ENCODE data around the gene AKT3.

Gene AKT3

DNA sequence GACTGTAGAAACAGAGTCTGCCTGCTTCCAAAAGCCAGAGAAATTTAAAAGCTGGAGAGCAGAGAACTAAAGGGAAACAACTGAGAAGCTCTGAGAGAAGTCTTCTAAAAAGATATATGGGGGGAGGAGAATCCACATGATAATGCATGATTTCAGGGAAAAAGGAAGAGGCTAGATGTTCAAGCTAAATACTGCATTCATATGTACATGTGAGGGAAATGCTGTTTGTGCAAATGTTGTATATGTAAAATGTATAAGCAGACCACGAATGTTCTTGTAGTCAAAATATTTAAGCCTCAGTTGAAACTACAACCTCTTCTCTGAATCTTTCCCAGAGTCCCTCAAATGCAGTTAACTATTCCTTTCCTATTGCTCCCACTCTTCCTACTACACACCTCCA lies 79.2 kb downstream of the AKT3 start:
- Mint-ChIP-seq H3K36me3 (ENCODE audit: low read depth) (peaks cover 26% of the 10 kb centered on the region), H3K4me3 (no peak overlapping the region), H3K4me1 (no peaks in the 10 kb centered on the region), H3K9me3 (peaks cover 23% of the 10 kb centered on the region), H3K27ac (no peak overlapping the region), H3K27me3 (ENCODE audit: low read depth, poor library complexity) (no peaks in the 10 kb centered on the region)
- TF ChIP-seq CTCF (IDR thresholded peaks at IDR 0.05) = no peak
- DNase-seq = no peak

GRCh38 chr1:243765676-243766075 lies 84.4 kb downstream of the AKT3 start:
- Mint-ChIP-seq H3K36me3 (ENCODE audit: low read depth) (no peaks in the 10 kb centered on the region), H3K4me1 (no peaks in the 10 kb centered on the region), H3K4me3 (no peak overlapping the region), H3K27me3 (ENCODE audit: low read depth, poor library complexity) (no peaks in the 10 kb centered on the region), H3K9me3 (no peaks in the 10 kb centered on the region), H3K27ac (no peak overlapping the region)
- no peak for DNase-seq
- no peak for TF ChIP-seq CTCF (IDR thresholded peaks at IDR 0.05)

- Mint-ChIP-seq H3K4me3 (no peak overlapping the region), H3K4me1 (no peaks in the 10 kb centered on the region), H3K27me3 (ENCODE audit: low read depth, poor library complexity) (no peaks in the 10 kb centered on the region), H3K9me3 (no peaks in the 10 kb centered on the region), H3K27ac (no peak overlapping the region), H3K36me3 (ENCODE audit: low read depth) (no peaks in the 10 kb centered on the region)
- TF ChIP-seq CTCF (IDR thresholded peaks at IDR 0.05) = no peak
- no peak for DNase-seq
Observed at GRCh38 chr1:243763806-243764205, 86.2 kb downstream of the AKT3 start.

GRCh38 chr1:243758647-243759046 lies 91.4 kb downstream of the AKT3 start:
- Mint-ChIP-seq H3K27ac (no peak overlapping the region), H3K36me3 (ENCODE audit: low read depth) (no peaks in the 10 kb centered on the region), H3K27me3 (ENCODE audit: low read depth, poor library complexity) (peaks cover 2% of the 10 kb centered on the region), H3K9me3 (no peaks in the 10 kb centered on the region), H3K4me1 (no peaks in the 10 kb centered on the region), H3K4me3 (no peak overlapping the region)
- DNase-seq = no peak
- no peak for TF ChIP-seq CTCF (IDR thresholded peaks at IDR 0.05)

DNA sequence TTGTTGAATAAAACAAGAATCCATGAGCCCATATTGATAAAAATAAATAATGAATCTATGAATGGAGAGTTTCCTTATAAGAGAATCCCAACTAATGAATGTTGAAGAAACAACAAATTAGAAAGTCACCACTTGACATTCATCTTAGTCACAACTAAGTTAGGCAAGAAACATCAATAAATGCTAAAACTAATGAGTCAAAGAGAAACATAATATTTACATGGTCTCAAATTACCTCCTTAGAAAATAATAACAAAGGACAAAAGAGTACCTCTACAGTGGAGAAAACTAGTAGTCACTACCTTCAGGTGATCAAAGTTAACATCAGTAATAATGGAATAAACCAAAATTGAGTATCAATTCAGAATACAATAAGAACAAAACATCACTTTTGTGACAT lies 93.5 kb downstream of the AKT3 start:
- TF ChIP-seq CTCF (IDR thresholded peaks at IDR 0.05) = no peak
- no peaks in the 10 kb centered on the region for H3K9me3 Mint-ChIP-seq
- H3K4me3 Mint-ChIP-seq = no peak overlapping the region
- peaks cover 2% of the 10 kb centered on the region for H3K4me1 Mint-ChIP-seq
- no peak for DNase-seq
- H3K36me3 Mint-ChIP-seq (ENCODE audit: low read depth) = no peaks in the 10 kb centered on the region
- no peak overlapping the region for H3K27ac Mint-ChIP-seq
- peaks cover 2% of the 10 kb centered on the region for H3K27me3 Mint-ChIP-seq (ENCODE audit: low read depth, poor library complexity)

DNA sequence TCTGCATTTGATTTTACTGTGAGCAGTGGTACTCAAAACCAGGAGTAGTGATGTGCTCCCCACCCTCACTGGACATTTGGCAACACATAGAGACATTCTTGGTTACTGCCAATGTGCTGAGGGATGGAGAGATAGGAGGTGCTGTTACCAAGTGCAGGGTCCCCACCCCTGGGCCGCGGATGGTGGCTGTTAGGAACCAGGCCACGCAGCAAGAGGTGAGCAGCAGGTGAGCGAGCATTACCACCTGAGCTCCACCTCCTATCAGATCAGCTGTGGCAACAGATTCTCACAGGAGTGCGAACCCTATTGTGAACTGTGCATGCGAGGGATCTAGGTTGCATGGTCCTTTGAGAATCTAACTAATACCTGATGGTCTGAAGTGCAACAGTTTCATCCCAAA lies 95.7 kb downstream of the AKT3 start:
- no peaks in the 10 kb centered on the region for H3K36me3 Mint-ChIP-seq (ENCODE audit: low read depth)
- no peak for TF ChIP-seq CTCF (IDR thresholded peaks at IDR 0.05)
- no peak overlapping the region for H3K27ac Mint-ChIP-seq
- H3K4me3 Mint-ChIP-seq = no peak overlapping the region
- peaks cover 2% of the 10 kb centered on the region for H3K27me3 Mint-ChIP-seq (ENCODE audit: low read depth, poor library complexity)
- DNase-seq = no peak
- peaks cover 4% of the 10 kb centered on the region for H3K4me1 Mint-ChIP-seq
- no peaks in the 10 kb centered on the region for H3K9me3 Mint-ChIP-seq
